Activated T-cell treated with anti-CD3 and anti-CD28 coated beads for 1 hour (primary cell): ENCODE measurements around the gene MTARC2.

Experiments used
- DNase-seq: peaks from one replicate; pipeline ENCODE4 v3.0.0-alpha.2; 2020; ENCODE audit warnings: low read depth

The MTARC2 gene

GRCh38 chr1:220828179-220828490, 80.0 kb downstream of the MTARC2 start:
- DNase-seq, result no peak

- DNase-seq, result no peak
Measured at GRCh38 chr1:220828950-220829586, 80.9 kb downstream of the MTARC2 start.

GRCh38 chr1:220833436-220833835, 85.3 kb downstream of the MTARC2 start:
- DNase-seq, result no peak
